Endothelial cell of umbilical vein (primary cell): ENCODE data around the gene WASHC1. TPM values are rescaled to one million over a fixed set of nuclear protein-coding genes. Genes with fewer than 3 reads are reported as not detected.
"Not testable (repeated sequence)": the region's sequence is repeated elsewhere in the genome, so short reads cannot be mapped to it uniquely, and the experiment has no call there.

Source experiments
- BruUV-seq: library from RNA; stranded (reverse); fragments of 400-500 nt; replicated peaks from 2 replicates; lab custom pipeline; 2021; lab: Mats Ljungman, UMichigan
- CTCF ChIA-PET: fragments of 300-600, 350-600 bp; sonication (Branson Sonifier 250); formaldehyde crosslinking; loops from one replicate; lab custom pipeline; 2021; ENCODE audit warnings: antibody characterized with exemption, inconsistent platforms; lab: Charles Lee
- POLR2A ChIA-PET: fragments of 300-600, 350-600 bp; sonication (Branson Sonifier 250); formaldehyde crosslinking; loops from one replicate; lab custom pipeline; 2021; ENCODE audit warnings: antibody characterized with exemption, inconsistent platforms; lab: Charles Lee
- DNase-seq: peaks from one replicate; pipeline ENCODE4 v3.0.0-alpha.2; 2011; ENCODE audit warnings: low read depth, low spot score
- FAIRE-seq: peaks from 2 replicates; lab custom pipeline; 2011; peaks lifted over from hg19 to GRCh38; lab: Jason Lieb, UNC
- H2AFZ ChIP-seq: 2 replicates; pipeline ENCODE4 v1.6.0; 2012; ENCODE audit warnings: low read depth, low read length, control low read depth, inconsistent platforms
- H3K27ac ChIP-seq: 2 replicates; pipeline ENCODE4 v1.5.1; 2011; ENCODE audit warnings: low read depth, mild to moderate bottlenecking, control low read depth, low read length, moderate library complexity; ENCODE audit not compliant: insufficient read depth
- H3K27me3 ChIP-seq, 2 experiments: 2 replicates each; pipeline versions ENCODE4 v1.6.0 to v1.6.1; 2011; ENCODE audit warnings: low read length in 2 of 2, mixed read lengths in 1 of 2; ENCODE audit not compliant: control insufficient read depth in 2 of 2, insufficient read depth in 2 of 2
- H3K36me3 ChIP-seq, 2 experiments: 2 replicates in 1 of 2; 3 replicates in 1 of 2; pipeline ENCODE4 v1.5.1; 2011; ENCODE audit warnings: low read length in 2 of 2, mild to moderate bottlenecking in 1 of 2, moderate library complexity in 1 of 2; ENCODE audit not compliant: control insufficient read depth in 2 of 2, insufficient read depth in 2 of 2; ENCODE audit errors: extremely low read depth in 1 of 2
- H3K4me1 ChIP-seq: 3 replicates; pipeline ENCODE4 v1.5.1; 2011; ENCODE audit warnings: mild to moderate bottlenecking, low read length; ENCODE audit not compliant: control insufficient read depth, insufficient read depth; ENCODE audit errors: extremely low read depth
- H3K4me2 ChIP-seq: 2 replicates; pipeline ENCODE4 v1.6.1; 2011; ENCODE audit warnings: low read length, control low read depth, mixed read lengths; ENCODE audit not compliant: insufficient read depth
- H3K4me3 ChIP-seq, 3 experiments: fragments of 200-600 bp in 1 of 3; sonication (generic), shearing (Covaris generic) in 1 of 3; replicated peaks in 1 of 3; 2 replicates each; pipeline ENCODE4 v1.5.1; 2011 to 2016; ENCODE audit warnings: control low read depth in 3 of 3, low read length in 3 of 3, mild to moderate bottlenecking in 2 of 3, inconsistent platforms in 1 of 3, low read depth in 1 of 3, moderate library complexity in 1 of 3; ENCODE audit not compliant: insufficient read depth in 1 of 3
- H3K79me2 ChIP-seq: 2 replicates; pipeline ENCODE4 v1.6.0; 2012; ENCODE audit warnings: low read length, inconsistent platforms; ENCODE audit not compliant: control insufficient read depth, insufficient read depth
- H3K9ac ChIP-seq: replicated peaks from 2 replicates; pipeline ENCODE3; 2011; ENCODE audit warnings: low read length, control low read depth; ENCODE audit not compliant: insufficient read depth; ENCODE audit errors: extremely low read depth
- H3K9me1 ChIP-seq: replicated peaks from 3 replicates; pipeline ENCODE4 v1.6.0; 2011; ENCODE audit warnings: mild to moderate bottlenecking, low read length; ENCODE audit not compliant: control insufficient read depth, insufficient read depth; ENCODE audit errors: extremely low read depth
- H3K9me3 ChIP-seq: replicated peaks from 2 replicates; pipeline ENCODE4 v1.5.1; 2012; ENCODE audit warnings: low read length, inconsistent platforms; ENCODE audit not compliant: control insufficient read depth, insufficient read depth
- H4K20me1 ChIP-seq: replicated peaks from 2 replicates; pipeline ENCODE3; 2011; ENCODE audit warnings: mild to moderate bottlenecking, low read length; ENCODE audit not compliant: control insufficient read depth, insufficient read depth; ENCODE audit errors: extremely low read depth
- dilution Hi-C: fragments of 300-500 bp; cut with MboI; formaldehyde crosslinking; loops from one replicate; pipeline ENCODE4 v1.15.0; 2019; ENCODE audit warnings: low sequenced_read_pairs; ENCODE audit not compliant: extremely low pct_ligation_motif_present
- intact Hi-C: fragments of 100-400 bp; cut with micrococcal nuclease; formaldehyde crosslinking; loops from one replicate; pipeline ENCODE4 v1.10.0; 2022
- polyA plus RNA-seq, 4 experiments: library from polyadenylated mRNA; depleted of rRNA in 3 of 4; stranded (reverse) in 3 of 4; unstranded in 1 of 4; fragments of >200 nt; gene quantifications; 2 replicates each; pipeline versions ENCODE4 v1.2.1 to v1.2.3, GENCODE V29; 2011 to 2012; ENCODE audit warnings: missing spikeins in 1 of 4
- total RNA-seq: library from RNA; stranded (reverse); gene quantifications from 2 replicates; pipeline ENCODE4 v1.2.3, GENCODE V29; 2021

Gene WASHC1
- total and polyA plus RNA-seq, 2 donors (not counting 3 experiments of a cell fraction or from before 2014, with no cell fraction given) = 11.5 to 12.3 TPM

DNA sequence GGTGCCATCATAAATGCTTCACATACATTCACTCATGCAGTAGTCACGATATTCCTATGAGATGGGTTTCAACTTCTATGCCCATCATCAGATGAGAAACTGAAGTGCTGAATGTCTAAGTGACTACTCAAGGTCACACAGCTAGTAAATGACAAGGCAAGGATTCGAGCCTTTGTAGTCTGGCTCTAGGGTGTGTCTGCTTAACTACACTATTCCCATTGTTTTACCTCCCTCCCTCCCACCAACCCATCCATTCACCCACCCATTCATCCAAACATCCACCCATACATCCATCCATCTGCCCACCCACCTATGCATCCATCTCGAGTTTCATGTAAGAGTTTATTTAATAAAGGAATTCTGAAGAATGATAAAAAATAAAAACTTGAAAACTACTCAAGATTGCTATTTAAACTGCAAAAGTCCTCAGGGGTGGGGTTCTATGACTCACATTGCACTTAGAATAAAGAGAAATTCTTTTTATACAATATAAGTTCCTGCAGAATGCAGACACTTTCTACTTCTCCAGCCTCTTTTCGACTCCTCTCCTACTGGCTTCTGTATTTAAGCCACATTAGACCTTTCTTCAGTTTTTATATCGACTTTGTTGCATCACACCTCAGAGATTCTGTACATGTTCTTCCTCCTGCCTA is 19.1 kb upstream of the WASHC1 start:
- H3K9me3 ChIP-seq, intact Hi-C loops, H3K9me1 ChIP-seq, H3K36me3 ChIP-seq, DNase-seq, H3K4me1 ChIP-seq, H3K27me3 ChIP-seq, H3K27ac ChIP-seq, BruUV-seq, H3K4me2 ChIP-seq, dilution Hi-C loops, H4K20me1 ChIP-seq, H3K4me3 ChIP-seq, FAIRE-seq, POLR2A ChIA-PET, CTCF ChIA-PET, H2AFZ ChIP-seq, H3K9ac ChIP-seq, H3K79me2 ChIP-seq: not testable (repeated sequence)

DNA sequence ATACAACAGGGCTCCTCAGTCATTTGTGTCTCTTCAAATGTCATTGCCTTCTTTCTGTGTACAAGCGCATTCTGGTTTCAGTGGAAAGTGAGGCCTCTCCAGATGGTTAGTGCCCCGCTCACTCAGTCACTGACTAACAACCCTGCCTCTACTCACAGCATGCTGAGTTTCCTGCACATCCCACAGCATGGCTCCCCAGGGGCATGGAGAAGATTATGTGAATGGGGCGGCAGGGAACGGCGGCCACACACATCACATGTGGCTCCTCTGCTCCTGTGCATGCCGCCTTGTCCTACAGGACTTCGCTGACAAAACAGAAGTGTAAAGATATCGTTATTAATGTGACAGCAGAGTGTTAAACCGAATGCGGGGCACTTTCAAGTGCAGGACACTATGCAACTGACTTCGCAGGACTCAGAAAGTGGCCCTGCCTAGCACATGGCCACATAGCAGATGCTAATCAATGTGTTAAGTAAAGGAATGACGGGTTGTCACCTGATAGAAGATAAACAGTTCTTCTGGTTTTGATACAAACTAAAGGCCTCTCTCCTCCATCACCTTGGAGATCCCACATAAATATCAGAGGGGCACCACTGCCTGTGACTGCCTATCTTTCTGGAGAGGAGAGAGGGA is 17.5 kb upstream of the WASHC1 start:
- FAIRE-seq, H3K9me3 ChIP-seq, H3K27ac ChIP-seq, H3K36me3 ChIP-seq, CTCF ChIA-PET, H3K9ac ChIP-seq, H3K79me2 ChIP-seq, H2AFZ ChIP-seq, H3K4me3 ChIP-seq, H3K27me3 ChIP-seq, H4K20me1 ChIP-seq, H3K9me1 ChIP-seq, dilution Hi-C loops, H3K4me1 ChIP-seq, intact Hi-C loops, H3K4me2 ChIP-seq, DNase-seq, POLR2A ChIA-PET, BruUV-seq: not testable (repeated sequence)

DNA sequence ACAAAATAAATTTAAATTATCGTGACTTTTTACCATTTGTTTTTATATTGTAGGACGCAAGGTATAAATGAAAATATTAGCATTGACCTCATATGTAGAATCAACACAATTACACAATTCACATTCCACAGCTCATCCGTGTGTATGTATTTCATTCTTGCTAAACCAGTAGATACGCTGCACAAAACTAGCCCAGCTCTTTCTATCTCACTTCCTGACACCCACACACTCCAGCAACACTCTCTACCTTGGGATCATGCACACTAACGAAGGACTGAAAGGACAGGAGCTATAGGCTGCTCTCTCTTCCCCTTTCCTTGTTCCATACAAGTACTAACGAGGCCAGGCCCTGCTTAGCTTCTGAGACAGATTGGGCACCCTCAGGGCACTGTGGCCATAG is 16.9 kb upstream of the WASHC1 start:
- H3K4me1 ChIP-seq, H4K20me1 ChIP-seq, dilution Hi-C loops, FAIRE-seq, POLR2A ChIA-PET, H3K27me3 ChIP-seq, BruUV-seq, H3K4me2 ChIP-seq, H3K36me3 ChIP-seq, H3K27ac ChIP-seq, H3K79me2 ChIP-seq, H2AFZ ChIP-seq, DNase-seq, H3K4me3 ChIP-seq, H3K9me3 ChIP-seq, H3K9ac ChIP-seq, H3K9me1 ChIP-seq, intact Hi-C loops, CTCF ChIA-PET: not testable (repeated sequence)

GRCh38 chr9:45180-45878 is 16.1 kb upstream of the WASHC1 start:
- CTCF ChIA-PET, H3K4me1 ChIP-seq, H3K9me1 ChIP-seq, H3K27ac ChIP-seq, intact Hi-C loops, POLR2A ChIA-PET, FAIRE-seq, H3K4me3 ChIP-seq, H3K79me2 ChIP-seq, H4K20me1 ChIP-seq, H2AFZ ChIP-seq, H3K4me2 ChIP-seq, DNase-seq, dilution Hi-C loops, H3K27me3 ChIP-seq, H3K9me3 ChIP-seq, BruUV-seq, H3K9ac ChIP-seq, H3K36me3 ChIP-seq: not testable (repeated sequence)
